B cell (primary cell): ENCODE results near the gene SLC22A2. TPM values are rescaled to one million over a fixed set of nuclear protein-coding genes. Genes with fewer than 3 reads are reported as not detected.

Source experiments
- ATAC-seq: fragments of 200-7000 bp; cut with Tn5 transposase; one replicate; pipeline ENCODE4 v1.10.0; 2021; ENCODE audit warnings: low read depth, mild to moderate bottlenecking, moderate number of reproducible peaks, moderate library complexity
- CTCF ChIA-PET: fragments of 350-600 bp; sonication (Branson Sonifier 250); formaldehyde crosslinking; loops from one replicate; lab custom pipeline; 2021; ENCODE audit warnings: antibody characterized with exemption, inconsistent platforms; lab: Charles Lee
- POLR2A ChIA-PET: fragments of 350-600 bp; sonication (Branson Sonifier 250); formaldehyde crosslinking; loops from one replicate; lab custom pipeline; 2021; ENCODE audit warnings: antibody characterized with exemption; lab: Charles Lee
- DNase-seq: peaks from one replicate; pipeline ENCODE4 v3.0.0; 2013
- H2AFZ ChIP-seq: 2 replicates; pipeline ENCODE4 v1.6.1; 2012; ENCODE audit warnings: mild to moderate bottlenecking, low read depth, low read length; ENCODE audit not compliant: insufficient read depth, poor library complexity, severe bottlenecking
- H3K27ac ChIP-seq, 2 donors: 1 replicate in 1 of 2; 2 replicates in 1 of 2; pipeline ENCODE4 v1.5.1; 2012 to 2013; ENCODE audit warnings: low read length in 2 of 2, mild to moderate bottlenecking in 2 of 2, moderate library complexity in 1 of 2
- H3K27me3 ChIP-seq, 4 experiments: fragments of 200-600 bp in 1 of 4; sonication (generic) in 1 of 4; replicated peaks in 1 of 4; 1 replicate in 2 of 4; 2 replicates in 2 of 4; pipeline versions ENCODE4 v1.6.1 to v1.7.0; 2013 to 2016; ENCODE audit warnings: low read length in 3 of 4, mild to moderate bottlenecking in 2 of 4, mixed read lengths in 1 of 4, moderate library complexity in 1 of 4; ENCODE audit not compliant: insufficient read depth in 4 of 4, control insufficient read depth in 3 of 4; ENCODE audit errors: control extremely low read depth in 1 of 4
- H3K36me3 ChIP-seq, 2 experiments: replicated peaks in 1 of 2; 1 replicate in 1 of 2; 2 replicates in 1 of 2; pipeline versions ENCODE4 v1.6.1 to v1.7.1; 2013; ENCODE audit warnings: low read length in 1 of 2; ENCODE audit not compliant: insufficient read depth in 2 of 2, control insufficient read depth in 1 of 2; ENCODE audit errors: control extremely low read depth in 1 of 2, extremely low read depth in 1 of 2
- H3K4me1 ChIP-seq, 2 donors: fragments of 200-600 bp in 1 of 2; sonication (generic) in 1 of 2; 1 replicate in 1 of 2; 2 replicates in 1 of 2; pipeline versions ENCODE4 v1.5.1 to v1.6.1; 2013 to 2017; ENCODE audit warnings: low read length in 2 of 2; ENCODE audit not compliant: control insufficient read depth in 2 of 2, insufficient read depth in 2 of 2
- H3K4me2 ChIP-seq: replicated peaks from 2 replicates; pipeline ENCODE3; 2012; ENCODE audit warnings: mild to moderate bottlenecking, low read depth, low read length; ENCODE audit not compliant: poor library complexity, severe bottlenecking
- H3K4me3 ChIP-seq, 5 experiments: fragments of 200-600 bp in 1 of 5; sonication (generic) in 1 of 5; 1 replicate in 3 of 5; 2 replicates in 2 of 5; pipeline versions ENCODE4 v1.5.1 to v1.7.0; 2011 to 2016; ENCODE audit warnings: low read length in 4 of 5, mild to moderate bottlenecking in 4 of 5, low read depth in 2 of 5, control low read depth in 1 of 5, moderate library complexity in 1 of 5; ENCODE audit not compliant: insufficient read depth in 1 of 5; ENCODE audit errors: control extremely low read depth in 1 of 5, extremely low read depth in 1 of 5
- H3K79me2 ChIP-seq: fragments of 200-600 bp; sonication (generic); one replicate; pipeline ENCODE4 v1.6.0; 2016; ENCODE audit warnings: low read length; ENCODE audit not compliant: control insufficient read depth, insufficient read depth
- H3K9ac ChIP-seq: fragments of 200-600 bp; sonication (generic); 2 replicates; pipeline ENCODE4 v1.6.1; 2017; ENCODE audit warnings: mild to moderate bottlenecking, low read length, moderate library complexity
- H3K9me3 ChIP-seq, 3 donors: one replicate each; pipeline versions ENCODE4 v1.6.1 to v1.7.1; 2013; ENCODE audit warnings: low read length in 2 of 3; ENCODE audit not compliant: control insufficient read depth in 2 of 3, insufficient read depth in 1 of 3; ENCODE audit errors: control extremely low read depth in 1 of 3
- H4K20me1 ChIP-seq: 2 replicates; pipeline ENCODE4 v1.6.0; 2012; ENCODE audit warnings: mild to moderate bottlenecking, low read length; ENCODE audit not compliant: insufficient read depth, control insufficient read depth, poor library complexity, severe bottlenecking
- H3K27ac Mint-ChIP-seq: one replicate; pipeline ENCODE4 v1.8.0; 2021; ENCODE audit warnings: mixed read lengths
- H3K27me3 Mint-ChIP-seq: one replicate; pipeline ENCODE4 v1.8.0; 2021; ENCODE audit warnings: mixed read lengths
- H3K4me1 Mint-ChIP-seq: one replicate; pipeline ENCODE4 v1.8.0; 2021; ENCODE audit warnings: mixed read lengths
- H3K4me3 Mint-ChIP-seq: one replicate; pipeline ENCODE4 v1.8.0; 2021; ENCODE audit warnings: mixed read lengths
- H3K9me3 Mint-ChIP-seq: one replicate; pipeline ENCODE4 v1.8.0; 2022; ENCODE audit warnings: mixed read lengths; ENCODE audit not compliant: insufficient read depth
- EZH2 ChIP-seq: IDR thresholded peaks from 2 replicates; pipeline ENCODE4 v1.6.1; 2012; ENCODE audit warnings: borderline replicate concordance, low read depth, mild to moderate bottlenecking, moderate library complexity, low read length; ENCODE audit not compliant: insufficient read depth, poor library complexity, severe bottlenecking
- WGBS: methylation state at CpG from one replicate; pipeline ENCODE4 v1.1.5; 2013; ENCODE audit warnings: missing lambda C conversion rate; ENCODE audit not compliant: insufficient coverage; 5-methylcytosine and 5-hydroxymethylcytosine counted together
- intact Hi-C: fragments of 100-400 bp; cut with micrococcal nuclease; formaldehyde crosslinking; loops from one replicate; pipeline ENCODE4 v1.10.0; 2022
- polyA plus RNA-seq: library from polyadenylated mRNA; depleted of rRNA; stranded (reverse); fragments of >200 nt; gene quantifications from 2 replicates; pipeline ENCODE4 v1.2.3, GENCODE V29; 2012
- total RNA-seq, 2 donors: library from RNA; stranded (reverse); fragments of 120-200 nt in 1 of 2; gene quantifications; 1 replicate in 1 of 2; 2 replicates in 1 of 2; pipeline versions ENCODE4 v1.2.3 to v1.2.4, GENCODE V29; 2013 to 2022
- TF ChIP-seq, protein P1 (sequence below): fragments of 200-600 bp; IDR thresholded peaks from one replicate; pipeline ENCODE4 v1.8.0; 2022; ENCODE audit warnings: antibody characterized with exemption, mild to moderate bottlenecking

Gene SLC22A2
- total and polyA plus RNA-seq, 2 donors (not counting 1 experiment from before 2014, with no cell fraction given) = not detected

- Histone ChIP-seq H3K27ac (no peak overlapping the region), H3K79me2 (no peaks in the 10 kb centered on the region), H3K27me3 (peaks cover 0 to 3% (median 0%) of the 10 kb centered on the region in 4 experiments), H3K9ac (no peak overlapping the region), H4K20me1 (no peaks in the 10 kb centered on the region), H2AFZ (no peak overlapping the region), H3K4me1 (no peaks in the 10 kb centered on the region), H3K9me3 (peaks cover 0 to 10% (median 3%) of the 10 kb centered on the region in 3 donors), H3K4me3 (no peak overlapping the region), H3K4me2 (no peak overlapping the region), H3K36me3 (no peaks in the 10 kb centered on the region)
- ATAC-seq (no peak), DNase-seq (no peak)
- CTCF ChIA-PET = no interaction called here
- intact Hi-C loops = no loop called here
- POLR2A ChIA-PET = no interaction called here
- H3K27me3 Mint-ChIP-seq = peaks cover 6% of the 10 kb centered on the region
- no peak overlapping the region for H3K4me3 Mint-ChIP-seq
- no peak overlapping the region for H3K27ac Mint-ChIP-seq
- WGBS = 55% methylated on average over 1 of the region's 5 CpGs
- peaks cover 2% of the 10 kb centered on the region for H3K9me3 Mint-ChIP-seq
- H3K4me1 Mint-ChIP-seq = no peaks in the 10 kb centered on the region
- TF ChIP-seq, protein P1, sequence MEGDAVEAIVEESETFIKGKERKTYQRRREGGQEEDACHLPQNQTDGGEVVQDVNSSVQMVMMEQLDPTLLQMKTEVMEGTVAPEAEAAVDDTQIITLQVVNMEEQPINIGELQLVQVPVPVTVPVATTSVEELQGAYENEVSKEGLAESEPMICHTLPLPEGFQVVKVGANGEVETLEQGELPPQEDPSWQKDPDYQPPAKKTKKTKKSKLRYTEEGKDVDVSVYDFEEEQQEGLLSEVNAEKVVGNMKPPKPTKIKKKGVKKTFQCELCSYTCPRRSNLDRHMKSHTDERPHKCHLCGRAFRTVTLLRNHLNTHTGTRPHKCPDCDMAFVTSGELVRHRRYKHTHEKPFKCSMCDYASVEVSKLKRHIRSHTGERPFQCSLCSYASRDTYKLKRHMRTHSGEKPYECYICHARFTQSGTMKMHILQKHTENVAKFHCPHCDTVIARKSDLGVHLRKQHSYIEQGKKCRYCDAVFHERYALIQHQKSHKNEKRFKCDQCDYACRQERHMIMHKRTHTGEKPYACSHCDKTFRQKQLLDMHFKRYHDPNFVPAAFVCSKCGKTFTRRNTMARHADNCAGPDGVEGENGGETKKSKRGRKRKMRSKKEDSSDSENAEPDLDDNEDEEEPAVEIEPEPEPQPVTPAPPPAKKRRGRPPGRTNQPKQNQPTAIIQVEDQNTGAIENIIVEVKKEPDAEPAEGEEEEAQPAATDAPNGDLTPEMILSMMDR = no peak
- TF ChIP-seq EZH2 = no peak
Measured at GRCh38 chr6:160238761-160239751, 19.6 kb downstream of the SLC22A2 start.

- WGBS = no CpG with 5 or more reads among the region's 2 CpGs
- Histone ChIP-seq H3K4me2 (no peak overlapping the region), H2AFZ (no peak overlapping the region), H4K20me1 (no peaks in the 10 kb centered on the region), H3K9ac (no peak overlapping the region), H3K79me2 (no peaks in the 10 kb centered on the region), H3K27me3 (peaks cover 0 to 4% (median 0%) of the 10 kb centered on the region in 4 experiments), H3K36me3 (no peaks in the 10 kb centered on the region), H3K9me3 (peaks cover 0 to 10% (median 3%) of the 10 kb centered on the region in 3 donors), H3K27ac (no peak overlapping the region), H3K4me1 (no peaks in the 10 kb centered on the region), H3K4me3 (no peak overlapping the region)
- CTCF ChIA-PET = no interaction called here
- ATAC-seq (no peak), DNase-seq (no peak)
- POLR2A ChIA-PET = no interaction called here
- Mint-ChIP-seq H3K27ac (no peak overlapping the region), H3K9me3 (peaks cover 2% of the 10 kb centered on the region), H3K4me1 (no peaks in the 10 kb centered on the region), H3K27me3 (peaks cover 6% of the 10 kb centered on the region), H3K4me3 (no peak overlapping the region)
- TF ChIP-seq, protein P1 = no peak
- no peak for TF ChIP-seq EZH2
- intact Hi-C loops = no loop called here
Measured at GRCh38 chr6:160238278-160238711, 20.3 kb downstream of the SLC22A2 start.
